ENCODE results near the gene NUP42. TPM values are rescaled to one million over a fixed set of nuclear protein-coding genes. Genes with fewer than 3 reads are reported as not detected.

Gene NUP42
- total RNA-seq, 4 donors from 2014 or later = 27.7 to 42.8 (median 31.3) TPM

DNA sequence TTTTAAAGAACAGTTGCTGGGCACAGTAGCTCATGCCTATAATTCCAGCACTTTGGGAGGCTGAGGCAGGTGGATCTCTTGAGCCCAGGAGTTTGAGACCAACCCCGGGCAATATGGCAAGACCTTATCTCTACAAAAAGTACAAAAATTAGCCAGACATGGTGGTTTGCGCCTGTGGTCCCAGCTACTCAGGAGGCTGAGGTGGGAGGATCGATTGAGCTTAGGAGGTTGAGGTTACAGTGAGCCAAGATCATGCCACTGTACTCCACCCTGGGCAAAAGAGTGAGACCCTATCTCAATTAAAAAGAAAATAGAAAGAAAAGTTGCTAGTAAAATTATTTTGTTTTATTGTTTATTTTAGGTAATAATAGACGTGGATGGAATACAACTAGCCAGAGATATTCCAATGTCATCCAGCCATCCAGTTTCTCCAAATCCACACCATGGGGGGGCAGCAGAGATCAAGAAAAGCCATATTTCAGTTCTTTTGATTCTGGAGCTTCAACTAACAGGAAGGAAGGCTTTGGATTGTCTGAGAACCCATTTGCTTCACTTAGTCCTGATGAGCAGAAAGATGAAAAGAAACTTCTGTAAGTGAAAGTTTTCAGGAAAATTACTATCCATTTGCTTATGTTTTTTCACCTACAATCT lies 3.0 kb downstream of the NUP42 start:
- TF ChIP-seq, protein P1, sequence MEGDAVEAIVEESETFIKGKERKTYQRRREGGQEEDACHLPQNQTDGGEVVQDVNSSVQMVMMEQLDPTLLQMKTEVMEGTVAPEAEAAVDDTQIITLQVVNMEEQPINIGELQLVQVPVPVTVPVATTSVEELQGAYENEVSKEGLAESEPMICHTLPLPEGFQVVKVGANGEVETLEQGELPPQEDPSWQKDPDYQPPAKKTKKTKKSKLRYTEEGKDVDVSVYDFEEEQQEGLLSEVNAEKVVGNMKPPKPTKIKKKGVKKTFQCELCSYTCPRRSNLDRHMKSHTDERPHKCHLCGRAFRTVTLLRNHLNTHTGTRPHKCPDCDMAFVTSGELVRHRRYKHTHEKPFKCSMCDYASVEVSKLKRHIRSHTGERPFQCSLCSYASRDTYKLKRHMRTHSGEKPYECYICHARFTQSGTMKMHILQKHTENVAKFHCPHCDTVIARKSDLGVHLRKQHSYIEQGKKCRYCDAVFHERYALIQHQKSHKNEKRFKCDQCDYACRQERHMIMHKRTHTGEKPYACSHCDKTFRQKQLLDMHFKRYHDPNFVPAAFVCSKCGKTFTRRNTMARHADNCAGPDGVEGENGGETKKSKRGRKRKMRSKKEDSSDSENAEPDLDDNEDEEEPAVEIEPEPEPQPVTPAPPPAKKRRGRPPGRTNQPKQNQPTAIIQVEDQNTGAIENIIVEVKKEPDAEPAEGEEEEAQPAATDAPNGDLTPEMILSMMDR (IDR thresholded peaks at IDR 0.05; ENCODE audit: low read depth) = no peak

DNA sequence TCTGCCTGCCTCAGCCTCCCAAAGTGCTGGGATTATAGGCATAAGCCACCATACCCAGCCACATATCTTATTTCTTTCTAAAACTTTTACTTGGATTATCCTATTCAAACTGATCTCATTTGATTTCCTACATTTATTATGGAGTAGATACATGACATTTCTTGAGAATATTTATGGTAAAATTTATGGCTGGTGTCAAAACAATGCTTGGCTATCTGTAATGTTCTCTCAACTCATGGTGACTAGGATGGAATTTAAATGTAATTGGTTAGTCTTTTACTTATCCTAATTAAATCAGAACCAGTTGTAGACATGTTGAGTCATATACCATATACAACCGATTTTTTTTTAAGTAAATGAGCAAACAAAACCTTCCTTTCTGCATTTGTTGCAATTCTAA lies 4.1 kb downstream of the NUP42 start:
- TF ChIP-seq, protein P1 (IDR thresholded peaks at IDR 0.05; ENCODE audit: low read depth) = no peak

GRCh38 chr7:23191022-23191421 lies 9.2 kb downstream of the NUP42 start:
- TF ChIP-seq, protein P1 (IDR thresholded peaks at IDR 0.05; ENCODE audit: low read depth) = no peak

GRCh38 chr7:23196306-23196705 lies 14.5 kb downstream of the NUP42 start:
- TF ChIP-seq, protein P1 (IDR thresholded peaks at IDR 0.05; ENCODE audit: low read depth) = no peak

DNA sequence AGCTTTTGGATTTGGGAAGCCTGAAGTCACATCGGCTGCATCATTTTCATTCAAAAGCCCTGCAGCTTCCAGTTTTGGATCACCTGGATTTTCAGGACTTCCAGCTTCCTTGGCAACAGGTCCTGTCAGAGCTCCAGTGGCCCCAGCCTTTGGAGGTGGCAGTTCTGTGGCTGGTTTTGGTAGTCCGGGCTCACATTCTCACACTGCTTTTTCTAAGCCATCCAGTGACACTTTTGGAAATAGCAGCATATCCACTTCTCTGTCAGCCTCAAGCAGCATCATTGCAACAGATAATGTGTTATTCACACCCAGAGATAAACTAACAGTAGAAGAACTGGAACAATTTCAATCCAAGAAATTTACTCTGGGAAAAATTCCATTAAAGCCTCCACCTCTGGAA lies 18.5 kb downstream of the NUP42 start:
- TF ChIP-seq, protein P1 (IDR thresholded peaks at IDR 0.05; ENCODE audit: low read depth) = no peak

DNA sequence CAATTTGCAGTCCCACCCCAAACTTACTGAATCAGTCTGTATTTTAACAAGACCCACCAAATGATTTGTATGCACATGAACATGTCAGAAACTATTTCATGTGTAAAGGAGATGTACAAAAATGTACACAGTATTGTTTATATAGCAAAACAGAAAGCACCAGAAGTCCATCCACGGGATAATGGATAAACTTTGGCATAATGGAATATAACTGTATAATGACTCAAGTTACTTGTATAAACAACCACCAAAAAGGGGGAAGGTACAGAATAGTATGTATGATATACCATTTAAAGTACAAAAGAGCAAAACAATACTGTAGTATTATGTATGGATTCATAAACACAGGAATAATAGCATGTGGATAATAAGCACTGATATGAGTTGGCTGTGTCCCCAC lies 22.4 kb downstream of the NUP42 start:
- TF ChIP-seq, protein P1 (IDR thresholded peaks at IDR 0.05; ENCODE audit: low read depth) = no peak

DNA sequence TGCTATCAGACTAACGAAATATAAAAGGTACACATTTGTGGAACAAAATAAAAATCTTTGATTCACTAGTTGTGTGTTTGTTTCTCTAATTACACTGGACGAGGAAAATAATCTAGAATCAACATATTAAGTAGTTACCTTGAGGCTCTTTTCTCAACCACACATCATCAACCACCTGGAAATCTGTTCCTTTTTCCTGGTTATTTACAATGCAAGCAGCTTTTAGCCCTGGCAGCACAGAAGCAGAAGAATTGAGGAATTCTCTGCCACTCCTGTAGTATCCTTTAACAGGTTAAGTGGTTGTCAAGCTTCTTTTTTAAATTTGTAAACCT lies 23.7 kb downstream of the NUP42 start:
- TF ChIP-seq, protein P1 (IDR thresholded peaks at IDR 0.05; ENCODE audit: low read depth) = no peak

Measured in subcutaneous adipose tissue (tissue), 4 donors.